GM21360 (cell line): ENCODE results near the gene RGS6.

ENCODE experiments used
- ATAC-seq: cut with Tn5 transposase; IDR thresholded peaks from one replicate; pipeline ENCODE4 v1.9.1; 2021; ENCODE audit warnings: mild to moderate bottlenecking, moderate library complexity; ENCODE audit not compliant: unreplicated experiment

Gene RGS6

GRCh38 chr14:72615451-72616121, 683.4 kb downstream of the RGS6 start:
- ATAC-seq = no peak
